NCI-H2227 (cell line): ENCODE measurements around the gene FTCD.
"Not testable (repeated sequence)": the region's sequence is repeated elsewhere in the genome, so short reads cannot be mapped to it uniquely, and the experiment has no call there.

Experiments
- DNase-seq: peaks from one replicate; lab custom pipeline; 2025; ENCODE audit not compliant: unreplicated experiment; lab: John Stamatoyannopoulos, UW

FTCD gene

DNA sequence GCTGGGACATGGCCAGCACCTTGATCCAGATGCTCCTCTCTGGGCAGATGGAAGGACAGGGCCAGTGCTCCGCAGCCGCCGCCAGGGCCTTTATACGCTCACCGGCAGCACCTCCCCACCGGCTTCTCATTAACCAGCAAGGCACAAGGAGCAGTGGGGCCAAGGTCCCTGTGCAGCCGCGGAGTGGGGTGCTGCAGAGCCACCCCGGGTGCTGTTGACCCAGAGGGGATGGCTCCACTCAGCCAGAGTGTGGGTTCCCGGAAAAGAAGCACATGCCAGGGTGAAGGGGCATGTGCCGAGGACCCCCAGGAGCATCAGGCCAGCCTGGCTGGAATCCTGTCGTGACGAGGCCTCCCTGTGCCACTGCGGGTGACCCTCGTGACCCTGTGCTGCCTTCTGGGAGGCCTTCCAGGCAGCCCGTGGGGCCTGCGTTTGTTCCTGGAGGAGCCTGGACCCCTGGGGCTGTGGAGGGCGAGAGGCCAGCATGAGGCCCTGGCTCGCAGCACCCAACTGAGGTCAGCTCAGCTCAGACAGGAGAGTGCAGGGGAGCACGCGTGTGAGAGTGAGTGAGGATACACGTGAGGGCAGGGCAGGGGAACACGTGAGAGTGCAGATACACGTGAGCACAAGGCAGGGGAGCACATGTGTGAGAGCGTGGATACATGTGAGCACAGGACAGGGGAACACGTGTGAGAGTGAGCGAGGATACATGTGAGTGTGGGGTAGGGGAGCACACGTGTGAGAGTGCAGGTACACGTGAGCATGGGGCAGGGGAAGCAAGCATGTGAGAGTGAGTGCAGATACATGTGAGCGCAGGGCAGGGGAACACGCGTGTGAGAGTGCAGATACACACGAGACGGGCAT lies at the start of gene FTCD:
FTCD (minus strand) TSS at position 66 of the 864 bp plus-strand sequence; CDS start at position 10, 56 bp downstream.
- DNase-seq: no peak

DNA sequence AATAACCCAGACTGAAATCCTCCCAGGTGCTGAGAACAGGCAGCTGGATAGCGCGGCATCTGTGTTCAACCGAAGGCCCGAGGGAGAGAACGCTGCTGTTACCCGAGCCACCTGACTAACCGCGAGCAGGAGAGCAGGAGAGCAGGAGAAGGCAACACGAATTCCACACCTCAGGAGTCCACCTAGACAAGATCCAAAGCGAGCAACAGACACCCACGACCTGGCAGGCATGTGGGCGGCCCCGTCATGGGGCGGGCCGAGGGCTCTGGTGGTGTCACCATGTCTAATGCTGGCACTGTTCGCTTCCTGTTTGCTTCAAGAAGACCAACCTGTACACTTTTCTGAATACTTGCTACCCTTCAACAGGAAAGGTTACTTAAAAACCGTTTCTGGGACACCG lies 49.8 kb upstream of the FTCD start:
- DNase-seq: no peak

- no peak for DNase-seq
Observed at GRCh38 chr21:46203203-46203600, 47.8 kb upstream of the FTCD start.

GRCh38 chr21:46202592-46203202 lies 47.3 kb upstream of the FTCD start:
- no peak for DNase-seq

DNA sequence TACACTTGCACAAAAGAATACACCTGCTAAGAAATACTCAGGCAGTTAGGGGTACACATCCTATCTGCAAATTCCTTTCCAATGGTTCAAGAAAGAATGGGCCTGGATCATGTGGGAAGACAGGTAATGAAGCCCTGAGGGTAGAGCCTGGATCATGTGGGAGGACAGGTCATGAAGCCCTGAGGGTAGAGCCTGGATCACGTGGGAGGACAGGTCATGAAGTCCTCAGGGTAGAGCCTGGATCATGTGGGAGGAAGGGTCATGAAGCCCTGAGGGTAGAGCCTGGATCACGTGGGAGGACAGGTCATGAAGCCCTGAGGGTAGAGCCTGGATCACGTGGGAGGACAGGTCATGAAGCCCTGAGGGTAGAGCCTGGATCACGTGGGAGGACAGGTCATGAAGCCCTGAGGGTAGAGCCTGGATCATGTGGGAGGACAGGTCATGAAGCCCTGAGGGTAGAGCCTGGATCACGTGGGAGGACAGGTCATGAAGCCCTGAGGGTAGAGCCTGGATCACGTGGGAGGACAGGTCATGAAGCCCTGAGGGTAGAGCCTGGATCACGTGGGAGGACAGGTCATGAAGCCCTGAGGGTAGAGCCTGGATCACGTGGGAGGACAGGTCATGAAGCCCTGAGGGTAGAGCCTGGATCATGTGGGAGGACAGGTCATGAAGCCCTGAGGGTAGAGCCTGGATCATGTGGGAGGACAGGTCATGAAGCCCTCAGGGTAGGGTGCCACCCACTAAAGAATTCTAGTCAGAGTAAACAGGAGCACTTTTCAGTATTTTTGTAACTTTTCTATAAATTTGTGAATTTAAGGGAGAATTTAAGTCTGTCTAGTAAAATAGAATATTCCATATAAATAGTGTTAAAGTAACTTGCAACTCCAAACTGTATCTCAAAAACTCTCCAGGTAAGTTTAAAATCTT lies 45.8 kb upstream of the FTCD start:
- DNase-seq: not testable (repeated sequence)

DNA sequence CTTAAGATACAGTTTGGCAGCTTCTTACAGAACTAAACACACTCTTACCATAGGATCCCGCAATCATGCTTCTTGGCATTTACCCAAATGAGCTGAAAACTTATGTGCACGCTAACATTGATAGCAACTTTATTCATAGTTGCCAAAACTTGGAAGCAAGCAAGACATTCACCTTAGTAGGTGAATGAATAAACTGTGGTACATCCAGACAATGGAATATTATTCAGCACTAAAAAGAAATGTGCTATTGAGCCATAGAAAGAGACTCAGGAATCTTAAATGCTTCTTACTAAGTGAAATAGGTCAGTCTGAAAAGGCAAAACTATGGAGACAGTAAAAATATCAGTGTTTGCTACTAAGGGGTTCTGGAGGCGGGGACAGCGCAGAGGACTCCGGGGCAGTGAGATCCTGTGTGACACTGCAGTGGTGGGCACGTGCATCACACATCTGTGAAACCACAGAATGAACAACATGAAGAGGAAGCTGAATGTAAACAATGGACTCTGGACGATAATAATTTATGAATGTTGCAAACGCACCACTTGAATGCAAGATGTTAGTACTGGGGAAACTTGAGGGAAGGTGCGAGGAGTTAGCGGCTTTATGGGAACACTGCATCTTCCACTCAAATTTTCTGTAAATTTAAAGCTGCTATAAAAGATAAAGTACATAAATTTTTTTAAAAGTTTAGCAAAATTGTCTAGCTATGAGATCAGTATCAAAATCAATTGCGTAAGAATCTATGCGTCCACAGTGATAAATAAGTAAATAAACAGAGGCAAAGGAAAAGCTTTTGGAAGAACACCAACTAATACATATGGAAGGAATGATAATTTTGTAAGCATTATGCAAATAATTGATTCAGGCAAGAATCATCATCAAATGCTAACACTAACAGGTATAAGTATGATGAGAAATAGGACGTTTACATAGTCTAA lies 44.3 kb upstream of the FTCD start:
- DNase-seq: no peak

DNA sequence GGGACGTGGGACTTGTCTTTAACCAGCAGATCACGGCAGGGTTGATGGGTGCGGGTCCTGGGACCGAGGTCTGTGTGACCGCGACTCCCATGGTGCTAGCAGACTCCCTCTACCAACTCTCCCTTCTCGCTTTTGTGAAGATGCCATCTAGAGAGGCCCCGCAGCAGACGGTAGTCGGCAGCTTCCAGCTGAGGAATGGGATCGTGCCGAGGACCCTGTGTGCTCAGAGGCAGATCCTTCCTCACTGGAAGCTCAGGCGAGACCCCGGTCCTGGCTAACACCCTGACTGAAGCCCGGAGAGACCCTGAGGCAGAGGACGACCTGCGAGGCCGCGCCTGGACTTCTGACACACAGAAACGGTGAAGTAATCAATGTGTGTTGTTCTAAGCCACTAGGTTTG lies 41.4 kb upstream of the FTCD start:
- DNase-seq: no peak

DNA sequence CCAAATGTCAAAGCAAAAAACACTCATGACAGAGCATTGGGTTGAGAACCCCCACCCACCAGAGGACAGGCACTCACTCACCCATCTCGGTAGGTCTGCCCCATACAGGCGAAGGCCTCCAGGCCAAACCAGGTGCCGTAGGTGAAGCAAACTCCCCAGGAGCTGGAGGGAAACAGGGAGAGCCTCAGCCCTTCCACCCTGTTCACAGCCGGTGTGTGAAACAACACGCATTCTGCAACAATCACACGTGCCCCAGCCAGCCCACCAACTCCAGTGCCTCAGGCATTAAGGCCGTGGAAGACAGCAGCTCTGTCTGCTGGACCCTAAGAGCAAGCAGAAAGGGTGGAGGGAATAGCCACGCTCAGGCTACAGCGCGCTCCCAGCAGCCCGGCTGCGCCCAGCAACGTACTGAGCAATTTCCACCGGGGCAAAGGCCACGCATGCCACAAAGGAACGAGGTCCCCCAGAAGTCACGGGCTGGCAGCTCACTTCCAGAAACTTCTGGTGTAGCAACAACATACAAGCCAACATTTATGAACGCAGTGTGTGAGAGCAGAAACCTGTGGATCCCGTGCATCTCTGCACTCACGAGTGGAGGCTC lies 40.3 kb upstream of the FTCD start:
- no peak for DNase-seq

GRCh38 chr21:46194374-46195334 lies 39.3 kb upstream of the FTCD start:
- DNase-seq: no peak

GRCh38 chr21:46193829-46194373 lies 38.5 kb upstream of the FTCD start:
- DNase-seq: no peak

DNA sequence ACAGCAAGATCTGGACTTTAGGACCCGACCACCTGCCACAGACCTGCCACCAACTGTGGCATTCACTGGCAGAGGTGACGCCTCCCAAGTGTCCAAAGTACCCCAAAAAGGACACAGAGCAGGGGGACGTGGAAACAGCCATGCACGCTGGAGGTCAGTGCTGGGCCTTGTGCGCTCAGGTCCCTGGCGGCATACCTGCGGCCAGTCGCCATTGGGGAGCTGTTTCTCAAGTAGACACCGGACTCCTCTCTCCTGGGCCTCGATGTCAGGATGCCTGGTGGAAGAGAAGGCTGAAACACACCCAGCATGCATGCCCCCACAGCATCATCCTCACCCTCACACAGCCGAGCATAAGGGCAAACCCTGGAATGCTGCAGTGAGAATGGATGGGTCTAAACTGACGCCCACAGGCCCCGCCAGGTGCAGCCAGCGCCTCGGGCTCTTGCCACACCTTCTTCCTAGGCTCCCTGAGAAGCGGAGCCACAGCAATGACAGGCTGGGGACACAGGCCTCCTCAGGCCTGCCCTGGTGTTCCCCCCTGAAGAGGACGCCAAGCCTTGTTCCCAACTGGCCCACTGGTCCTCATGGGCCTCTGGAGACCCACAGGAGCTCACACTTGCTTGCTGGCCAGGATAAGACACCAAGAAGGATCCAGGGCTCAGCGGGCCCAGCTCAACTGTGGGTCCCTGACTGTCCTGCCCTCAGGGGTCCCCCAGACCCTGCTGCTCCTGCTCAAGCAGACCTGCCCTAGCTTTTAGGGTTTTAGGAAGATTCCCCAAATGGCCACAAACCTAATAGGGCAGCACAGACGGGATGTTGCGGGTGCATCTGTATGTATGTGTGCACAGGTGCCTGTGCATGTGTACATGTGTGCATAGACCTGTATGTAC lies 36.6 kb upstream of the FTCD start:
- DNase-seq: no peak

GRCh38 chr21:46191257-46191685 lies 35.9 kb upstream of the FTCD start:
- no peak for DNase-seq

- no peak for DNase-seq
Observed at GRCh38 chr21:46190491-46191131, 35.2 kb upstream of the FTCD start.

DNA sequence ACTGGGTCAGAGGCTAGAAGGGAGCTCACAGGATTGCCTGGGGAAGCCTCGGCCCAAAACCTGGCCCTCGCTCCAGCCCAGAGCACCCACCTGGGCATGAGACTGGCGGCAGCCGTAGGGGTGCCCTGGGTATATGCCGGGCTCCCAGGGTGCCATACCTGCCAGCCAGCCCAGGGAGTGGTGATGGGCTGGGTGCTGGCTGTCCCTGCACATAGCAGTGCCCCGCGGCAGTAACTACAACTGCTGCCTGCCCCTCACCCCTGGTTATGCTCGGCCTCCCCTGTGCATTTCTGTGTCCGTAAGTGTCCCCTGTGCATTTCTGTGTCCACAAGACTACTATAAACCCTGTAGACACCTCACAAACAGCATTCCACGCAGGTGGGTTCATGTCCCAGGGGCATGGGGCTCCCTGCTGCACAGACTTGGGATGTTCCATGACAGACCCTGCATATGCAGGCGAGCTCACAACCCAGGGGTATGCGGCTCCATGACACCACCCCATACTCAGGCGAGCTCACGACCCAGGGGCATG lies 34.6 kb upstream of the FTCD start:
- DNase-seq: no peak

DNA sequence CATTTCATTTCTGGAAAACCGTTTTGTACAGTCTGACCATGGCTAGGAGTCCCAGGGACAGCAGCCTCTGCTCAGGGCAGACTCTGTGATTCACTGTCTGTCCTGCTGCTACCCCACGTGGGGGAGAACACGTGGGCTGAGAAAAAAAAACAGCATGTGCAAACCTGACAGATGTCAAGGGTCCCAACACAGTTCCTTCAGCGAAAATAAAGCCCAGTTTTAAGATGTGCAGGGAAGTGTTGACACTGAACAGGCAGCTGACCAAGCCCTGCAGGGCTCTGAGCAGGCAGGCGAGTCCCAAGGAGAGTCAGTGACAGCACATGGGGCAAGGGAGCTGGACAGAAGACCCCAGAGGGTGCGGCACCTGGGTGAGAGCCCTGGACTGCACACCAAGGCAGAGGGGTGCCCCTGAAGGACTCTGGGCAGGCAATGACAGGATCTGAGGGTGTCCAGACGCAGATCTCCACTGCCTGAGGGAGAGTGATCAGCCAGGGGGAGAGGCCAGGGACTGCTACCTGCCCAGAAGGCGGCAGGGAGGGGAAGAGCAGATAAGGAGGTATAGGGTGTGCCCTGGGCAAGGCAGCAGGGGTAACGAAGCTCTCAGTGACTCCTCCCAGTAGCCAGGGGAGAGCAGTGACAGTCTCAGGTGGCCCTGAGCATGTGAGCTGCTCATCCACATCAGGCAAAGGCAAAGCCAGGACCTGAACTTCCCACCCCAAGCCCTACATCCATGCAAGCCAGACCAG lies 34.0 kb upstream of the FTCD start:
- DNase-seq: no peak
